HL-60 (cell line): ENCODE data around the gene LRP2.

Experiments used
- CTCF ChIP-seq: IDR thresholded peaks from one replicate; pipeline ENCODE4 v1.5.1; 2011; ENCODE audit warnings: low read length, control low read depth, inconsistent platforms; ENCODE audit not compliant: insufficient read depth
- POLR2AphosphoS5 ChIP-seq: IDR thresholded peaks from 2 replicates; pipeline ENCODE4 v1.6.1; 2012; ENCODE audit warnings: low read depth

- TF ChIP-seq CTCF (no peak), POLR2AphosphoS5 (no peak)
These were observed 251.4 kb downstream of the LRP2 start for GRCh38 chr2:169110916-169111315.
